ENCODE data around the gene PDE4B.

The PDE4B gene

DNA sequence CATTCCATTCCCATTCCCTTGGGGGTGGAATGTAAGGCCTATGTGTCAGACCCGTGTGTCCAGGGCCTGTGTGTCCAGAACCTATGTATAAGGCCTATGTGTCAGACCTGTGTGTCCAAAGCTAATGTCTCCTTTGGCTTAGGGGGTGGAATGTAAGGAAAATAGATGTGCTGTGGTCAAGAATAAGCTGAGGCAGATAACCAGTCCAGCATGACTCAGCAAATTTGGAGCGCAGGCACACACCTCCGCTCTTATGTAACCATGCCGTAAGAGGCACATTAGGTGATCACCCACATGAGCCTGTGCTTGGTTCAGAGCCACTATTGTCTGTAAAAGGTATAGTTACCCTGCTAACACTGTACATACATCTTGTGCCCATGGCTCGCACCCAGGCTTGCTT lies 590.5 kb downstream of the PDE4B start:
- H3K4me3 ChIP-seq (ENCODE audit: low read depth, low read length) = no peak overlapping the region
- no peak for DNase-seq (ENCODE audit: low read depth)
- TF ChIP-seq, protein P1, sequence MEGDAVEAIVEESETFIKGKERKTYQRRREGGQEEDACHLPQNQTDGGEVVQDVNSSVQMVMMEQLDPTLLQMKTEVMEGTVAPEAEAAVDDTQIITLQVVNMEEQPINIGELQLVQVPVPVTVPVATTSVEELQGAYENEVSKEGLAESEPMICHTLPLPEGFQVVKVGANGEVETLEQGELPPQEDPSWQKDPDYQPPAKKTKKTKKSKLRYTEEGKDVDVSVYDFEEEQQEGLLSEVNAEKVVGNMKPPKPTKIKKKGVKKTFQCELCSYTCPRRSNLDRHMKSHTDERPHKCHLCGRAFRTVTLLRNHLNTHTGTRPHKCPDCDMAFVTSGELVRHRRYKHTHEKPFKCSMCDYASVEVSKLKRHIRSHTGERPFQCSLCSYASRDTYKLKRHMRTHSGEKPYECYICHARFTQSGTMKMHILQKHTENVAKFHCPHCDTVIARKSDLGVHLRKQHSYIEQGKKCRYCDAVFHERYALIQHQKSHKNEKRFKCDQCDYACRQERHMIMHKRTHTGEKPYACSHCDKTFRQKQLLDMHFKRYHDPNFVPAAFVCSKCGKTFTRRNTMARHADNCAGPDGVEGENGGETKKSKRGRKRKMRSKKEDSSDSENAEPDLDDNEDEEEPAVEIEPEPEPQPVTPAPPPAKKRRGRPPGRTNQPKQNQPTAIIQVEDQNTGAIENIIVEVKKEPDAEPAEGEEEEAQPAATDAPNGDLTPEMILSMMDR (IDR thresholded peaks at IDR 0.05; ENCODE audit: control insufficient read depth, extremely low read depth, insufficient read depth) = no peak

DNA sequence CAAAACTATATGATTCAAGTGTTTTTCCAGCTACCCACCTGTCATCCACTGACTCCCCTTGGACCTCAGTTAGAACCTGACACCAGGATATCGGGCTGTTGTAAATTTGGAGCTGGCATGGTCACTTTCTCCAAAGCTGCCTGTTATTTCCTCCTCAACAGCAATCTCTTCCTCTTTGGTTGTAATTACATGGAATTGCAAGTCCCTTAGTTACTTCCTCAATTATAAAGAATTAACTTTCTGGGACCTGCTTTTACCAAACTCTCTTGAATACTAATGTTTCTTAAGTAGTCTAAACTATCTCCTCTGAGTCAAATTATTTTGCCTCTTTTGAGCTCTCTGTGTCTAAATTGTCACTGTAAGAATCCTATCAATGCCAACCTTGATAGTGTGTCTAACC lies 590.9 kb downstream of the PDE4B start:
- TF ChIP-seq, protein P1 (IDR thresholded peaks at IDR 0.05; ENCODE audit: control insufficient read depth, extremely low read depth, insufficient read depth) = no peak
- DNase-seq (ENCODE audit: low read depth) = no peak
- no peak overlapping the region for H3K4me3 ChIP-seq (ENCODE audit: low read depth, low read length)

DNA sequence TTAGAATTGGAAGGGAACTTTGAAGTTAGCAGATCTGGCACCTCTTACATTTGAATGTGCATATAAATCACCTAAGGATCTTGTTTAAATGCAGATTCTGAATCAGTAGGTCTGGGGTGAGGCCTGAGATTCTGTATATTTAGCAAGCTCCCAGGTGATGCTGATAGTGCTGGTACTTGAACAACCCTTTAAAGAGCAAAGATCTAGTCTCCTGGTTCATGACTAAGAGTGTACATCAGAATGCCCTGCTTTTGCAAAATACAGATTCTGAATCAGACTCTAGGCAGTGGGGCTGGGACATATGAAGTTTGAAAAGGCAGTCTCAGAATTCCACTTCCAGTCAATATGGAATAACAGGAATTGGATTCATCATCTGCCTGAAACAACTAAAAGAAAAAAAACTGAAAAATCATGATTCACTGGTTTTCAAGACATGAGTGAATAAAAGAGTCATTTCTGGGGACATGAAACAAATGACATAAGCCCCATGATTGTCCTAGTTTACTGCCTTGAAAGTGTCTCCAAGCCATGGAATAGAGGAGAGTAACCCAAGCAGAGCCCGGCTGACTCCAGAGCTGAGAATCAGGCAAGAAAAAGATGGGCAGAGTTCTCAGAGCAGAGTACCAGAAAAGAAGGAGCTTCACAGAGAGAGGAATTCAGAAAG lies 591.7 kb downstream of the PDE4B start:
- no peak for DNase-seq (ENCODE audit: low read depth)
- TF ChIP-seq, protein P1 (IDR thresholded peaks at IDR 0.05; ENCODE audit: control insufficient read depth, extremely low read depth, insufficient read depth) = no peak
- no peak overlapping the region for H3K4me3 ChIP-seq (ENCODE audit: low read depth, low read length)

DNA sequence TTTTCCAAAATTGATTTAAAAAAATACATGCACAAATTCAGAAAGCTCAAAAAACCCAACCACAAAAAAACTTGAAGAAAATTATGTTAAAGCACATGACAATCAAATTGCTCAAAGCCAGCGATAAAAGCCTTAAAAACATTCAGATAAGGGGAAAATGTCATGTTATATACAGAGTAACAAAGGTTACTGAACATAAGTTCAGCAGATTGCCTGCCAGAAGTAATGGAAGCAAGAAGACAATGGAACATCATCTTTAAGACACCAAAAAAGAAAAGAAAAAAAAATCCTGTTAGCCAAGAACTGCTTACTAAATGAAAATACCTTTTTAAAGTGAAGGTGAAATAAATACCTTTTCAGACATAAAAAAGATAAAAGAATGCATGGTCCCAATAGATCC lies 594.0 kb downstream of the PDE4B start:
- H3K4me3 ChIP-seq (ENCODE audit: low read depth, low read length) = no peak overlapping the region
- DNase-seq (ENCODE audit: low read depth) = no peak
- TF ChIP-seq, protein P1 (IDR thresholded peaks at IDR 0.05; ENCODE audit: control insufficient read depth, extremely low read depth, insufficient read depth) = no peak

DNA sequence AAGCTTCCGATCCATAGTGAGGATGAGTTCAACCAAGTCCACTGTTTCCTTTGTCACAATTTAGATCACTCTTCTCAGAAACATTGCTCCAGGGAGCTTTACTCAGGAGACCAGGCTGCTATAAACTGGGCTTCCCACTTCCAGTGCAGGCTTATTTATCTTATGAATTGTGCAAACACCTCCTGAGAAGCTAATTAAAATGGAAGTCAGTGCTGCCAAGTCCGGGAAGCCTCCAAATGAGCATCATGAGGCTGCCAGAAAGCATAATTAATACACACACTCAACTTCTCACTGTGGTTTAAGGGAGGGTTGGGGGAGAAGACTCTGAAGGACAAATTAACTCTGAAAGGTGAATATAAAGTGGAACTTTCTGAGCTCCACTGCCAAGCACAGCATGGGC lies 596.2 kb downstream of the PDE4B start:
- DNase-seq (ENCODE audit: low read depth) = peak; percentile 54
- TF ChIP-seq, protein P1 (IDR thresholded peaks at IDR 0.05; ENCODE audit: control insufficient read depth, extremely low read depth, insufficient read depth) = no peak
- no peak overlapping the region for H3K4me3 ChIP-seq (ENCODE audit: low read depth, low read length)

DNA sequence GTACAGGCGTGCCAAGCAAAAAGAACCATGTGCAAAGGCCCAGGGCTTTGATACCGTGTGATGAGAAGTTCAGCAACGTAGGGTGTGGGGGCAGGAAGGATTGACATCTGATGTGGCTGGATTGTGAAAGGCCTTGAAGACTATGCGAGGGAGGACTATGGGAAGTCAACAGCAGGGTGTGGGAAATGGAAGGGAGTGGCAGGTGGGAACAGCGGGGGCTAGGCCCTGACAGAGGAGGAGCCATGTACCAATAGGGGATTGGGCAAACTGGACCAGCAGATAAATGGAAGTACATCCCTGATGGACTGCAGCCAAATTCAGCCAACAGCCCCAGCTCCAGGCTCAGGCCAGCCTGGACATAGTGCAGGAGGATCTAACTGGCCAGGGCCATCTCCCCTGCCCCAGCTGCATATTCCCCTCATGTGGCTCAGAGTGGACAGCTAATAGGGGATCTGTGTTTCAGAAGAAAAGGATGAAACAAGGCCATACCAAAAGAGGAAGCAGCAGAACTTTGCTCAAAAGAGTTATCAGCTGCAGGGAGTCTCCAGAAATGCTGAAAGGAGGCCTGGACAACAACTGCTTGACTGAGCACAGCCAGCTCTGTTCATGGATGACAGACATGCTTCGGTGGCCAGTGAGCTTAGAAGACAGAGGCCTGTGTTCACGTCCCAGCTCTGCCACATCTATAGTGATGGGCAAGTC lies 601.0 kb downstream of the PDE4B start:
- DNase-seq (ENCODE audit: low read depth) = no peak
- TF ChIP-seq, protein P1 (IDR thresholded peaks at IDR 0.05; ENCODE audit: control insufficient read depth, extremely low read depth, insufficient read depth) = no peak
- no peak overlapping the region for H3K4me3 ChIP-seq (ENCODE audit: low read depth, low read length)

All from LNCaP clone FGC (cell line).